Amygdala (tissue), 56 donors: Measurements from ENCODE around the gene CACNA1C.
A peak's percentile ranks its signal among the peaks of the same experiment; 100 is the strongest.
"Not testable (repeated sequence)": the region's sequence is repeated elsewhere in the genome, so short reads cannot be mapped to it uniquely, and the experiment has no call there.

Experiments
- DNase-seq, 56 donors: peaks; one replicate each; lab custom pipeline; 2025; lab: John Stamatoyannopoulos, UW

CACNA1C gene

DNA sequence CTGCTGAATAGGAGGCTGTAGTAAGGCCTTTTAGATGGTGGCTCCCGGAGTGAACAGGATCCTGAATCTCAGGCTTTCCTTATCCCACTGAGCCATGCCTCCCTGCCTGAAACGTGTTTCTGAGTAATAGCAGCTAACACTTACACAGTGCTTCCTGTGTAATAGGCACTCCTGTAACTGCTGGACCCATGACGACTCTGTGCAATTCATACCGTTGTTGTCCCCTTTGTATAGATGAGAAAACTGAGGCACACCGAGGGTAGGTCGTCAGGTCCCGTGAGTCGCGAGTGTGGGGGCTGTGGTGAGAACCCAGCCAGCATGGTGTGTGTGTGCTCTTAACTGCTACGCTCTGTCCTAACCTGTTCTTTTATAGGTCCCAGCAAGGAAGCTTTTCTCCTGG, 193.6 kb downstream of the CACNA1C start:
- DNase-seq, result no peak

DNA sequence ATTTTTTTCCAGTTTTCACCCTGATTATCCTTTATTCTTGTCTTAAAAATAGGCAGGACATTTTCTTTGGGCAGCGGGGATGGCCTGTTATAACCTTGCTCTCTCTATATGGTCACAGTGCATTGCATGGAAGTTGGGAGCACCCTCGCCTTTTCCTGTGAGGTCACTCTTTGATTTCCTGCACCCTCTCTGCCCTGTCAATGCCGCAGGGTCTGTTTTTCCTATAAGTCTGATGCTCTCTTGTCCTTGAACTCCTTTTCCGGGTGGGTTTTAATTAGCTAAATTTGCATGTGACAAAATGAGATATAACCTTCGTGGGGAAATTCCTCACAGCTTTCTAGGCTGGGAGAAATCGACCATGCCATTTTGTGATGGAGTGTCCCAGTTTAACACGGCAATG, 194.3 kb downstream of the CACNA1C start:
- DNase-seq, result no peak

DNA sequence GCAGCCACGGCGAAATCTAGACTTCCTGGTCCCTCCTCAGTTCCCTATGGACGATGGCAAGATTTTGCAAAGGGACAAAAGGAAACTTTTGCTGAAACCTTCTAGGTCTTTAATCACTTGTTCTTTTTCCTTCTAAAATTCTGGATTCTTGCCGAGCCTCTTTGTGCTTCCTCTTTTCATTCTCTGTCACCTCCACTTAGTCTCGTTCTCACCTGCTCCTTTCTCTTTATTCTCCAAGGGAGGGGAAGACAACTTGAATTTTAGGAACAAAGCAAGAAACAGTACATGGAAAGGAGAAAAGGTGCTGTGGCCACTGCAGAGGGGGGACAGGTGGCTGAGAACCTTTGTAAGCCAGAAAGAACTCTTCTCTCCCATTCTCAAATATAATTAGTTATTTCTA, 194.8 kb downstream of the CACNA1C start:
- no peak for DNase-seq

GRCh38 chr12:2248087-2248900, 195.5 kb downstream of the CACNA1C start:
- peak in 1 of 56 donors; percentile 6 for DNase-seq

- peak in 1 of 56 donors; percentile 20 for DNase-seq
These were observed 196.2 kb downstream of the CACNA1C start for GRCh38 chr12:2248901-2249381.

DNA sequence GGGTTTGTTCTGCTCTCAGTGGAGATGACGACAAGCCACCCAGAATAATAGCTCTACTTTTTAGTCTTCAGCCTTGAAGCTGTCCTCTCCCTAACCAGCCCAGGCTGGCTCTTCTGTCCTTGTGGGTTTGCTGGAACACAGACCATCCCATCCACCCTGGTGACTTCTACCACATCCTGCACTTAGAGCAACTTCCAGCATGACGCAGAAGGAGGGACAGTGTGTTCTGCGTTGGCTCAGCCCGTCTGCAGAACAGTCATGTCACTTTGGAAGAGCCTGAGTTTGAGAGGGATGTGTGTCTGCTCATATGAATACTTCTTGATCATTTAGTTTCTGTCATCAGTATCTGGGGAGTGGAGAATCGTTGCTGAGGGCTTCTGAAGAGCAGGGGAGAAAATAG, 198.0 kb downstream of the CACNA1C start:
- DNase-seq, result no peak

DNA sequence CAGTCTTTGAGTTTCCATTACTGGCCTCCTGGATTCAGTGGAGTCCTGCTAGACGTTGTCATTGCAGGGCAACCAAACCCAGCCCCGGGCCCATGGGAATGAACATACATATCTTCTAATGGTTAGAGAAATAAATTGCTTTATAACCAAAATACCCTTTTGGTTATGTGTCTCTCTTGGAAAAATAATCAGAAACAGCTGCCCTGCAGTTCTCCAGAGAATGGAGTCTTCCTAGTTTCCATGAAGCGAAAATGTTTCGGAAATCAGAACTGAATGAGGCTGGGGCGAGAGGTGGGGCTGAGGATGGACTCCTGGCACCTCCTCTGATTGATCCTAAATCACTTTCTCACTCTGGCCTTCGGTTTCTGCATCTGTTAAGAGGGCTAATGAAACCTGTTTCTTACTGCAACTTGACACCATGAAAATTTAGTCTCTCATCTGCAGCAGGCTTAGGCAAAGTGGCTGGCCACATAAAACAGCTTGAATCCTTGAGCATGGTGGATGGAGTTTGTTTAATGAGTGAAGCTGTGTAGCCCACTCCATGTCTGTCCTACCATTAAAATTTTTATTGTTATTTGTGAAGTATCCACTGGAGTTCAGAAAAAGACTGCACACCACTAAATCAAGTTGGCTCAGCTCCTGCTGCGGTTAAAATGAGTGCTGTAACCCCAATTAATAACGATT, 198.9 kb downstream of the CACNA1C start:
- DNase-seq, result no peak

- no peak for DNase-seq
These were observed 202.5 kb downstream of the CACNA1C start for GRCh38 chr12:2255311-2255710.

GRCh38 chr12:2255731-2256130, 202.9 kb downstream of the CACNA1C start:
- DNase-seq, result not testable (repeated sequence)

DNA sequence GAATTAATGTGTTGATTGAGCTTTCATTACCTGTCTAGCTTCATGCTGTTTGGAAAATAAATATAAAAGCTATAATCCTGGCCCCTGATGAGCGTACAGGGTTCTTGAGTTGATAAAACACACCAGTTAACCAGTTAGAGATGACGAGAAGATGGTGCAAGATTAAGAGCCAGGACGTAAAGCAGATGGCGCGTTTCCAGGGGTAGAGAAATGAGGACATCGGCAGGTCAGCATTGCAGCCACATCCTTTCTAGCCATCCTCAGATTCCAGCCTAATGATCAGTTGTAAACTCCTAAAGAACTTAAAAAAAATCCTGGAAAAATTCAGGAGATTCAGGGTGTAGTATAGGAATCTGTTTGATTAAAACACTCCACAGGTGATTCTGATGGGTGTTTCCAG, 203.7 kb downstream of the CACNA1C start:
- no peak for DNase-seq

- DNase-seq, result no peak
These were observed 204.1 kb downstream of the CACNA1C start for GRCh38 chr12:2256915-2257314.

DNA sequence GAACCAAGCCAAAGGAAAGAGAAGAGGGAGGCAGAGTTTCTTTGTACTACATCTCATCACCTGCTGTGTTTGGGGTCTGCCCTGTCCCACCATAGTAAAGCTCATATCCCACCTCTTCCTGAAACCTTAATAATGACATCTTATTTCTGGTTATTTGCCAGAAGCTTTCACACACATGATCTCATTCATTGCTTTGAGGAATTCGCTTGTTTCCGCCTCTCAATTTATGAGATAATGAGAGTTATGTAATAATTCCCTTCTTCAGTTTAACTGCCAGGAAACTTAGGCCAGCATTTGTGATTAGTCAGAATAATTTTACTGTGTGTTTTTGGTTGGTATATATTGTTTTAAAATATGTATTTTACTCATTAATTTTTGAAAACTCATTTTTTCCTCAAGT, 205.2 kb downstream of the CACNA1C start:
- DNase-seq, result no peak

- no peak for DNase-seq
These were observed 206.6 kb downstream of the CACNA1C start for GRCh38 chr12:2259369-2259768.

DNA sequence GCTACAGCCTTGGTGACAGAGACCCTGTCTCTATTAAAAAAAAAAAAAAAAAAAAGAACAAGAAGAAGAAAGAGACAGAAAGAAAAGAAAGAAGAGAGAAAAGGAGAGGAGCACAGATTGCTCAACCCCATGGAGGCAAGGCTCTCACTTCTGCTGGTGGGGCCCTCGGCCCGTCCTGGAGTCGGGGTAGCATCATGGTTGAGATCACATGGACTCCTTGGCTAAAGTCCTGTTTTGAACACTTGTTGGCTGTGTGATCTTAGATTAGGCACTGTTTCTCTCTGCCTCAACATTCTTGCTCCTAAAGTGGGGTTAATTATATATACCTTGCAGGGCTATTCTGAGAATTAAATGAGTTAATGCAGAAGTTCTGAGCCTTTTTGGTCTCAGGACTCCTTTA, 207.7 kb downstream of the CACNA1C start:
- no peak for DNase-seq

- no peak for DNase-seq
These were observed 208.9 kb downstream of the CACNA1C start for GRCh38 chr12:2261708-2262107.

- no peak for DNase-seq
These were observed 209.7 kb downstream of the CACNA1C start for GRCh38 chr12:2262449-2262848.

- no peak for DNase-seq
These were observed 211.1 kb downstream of the CACNA1C start for GRCh38 chr12:2263901-2264300.

GRCh38 chr12:2264651-2265232, 212.0 kb downstream of the CACNA1C start:
- no peak for DNase-seq

DNA sequence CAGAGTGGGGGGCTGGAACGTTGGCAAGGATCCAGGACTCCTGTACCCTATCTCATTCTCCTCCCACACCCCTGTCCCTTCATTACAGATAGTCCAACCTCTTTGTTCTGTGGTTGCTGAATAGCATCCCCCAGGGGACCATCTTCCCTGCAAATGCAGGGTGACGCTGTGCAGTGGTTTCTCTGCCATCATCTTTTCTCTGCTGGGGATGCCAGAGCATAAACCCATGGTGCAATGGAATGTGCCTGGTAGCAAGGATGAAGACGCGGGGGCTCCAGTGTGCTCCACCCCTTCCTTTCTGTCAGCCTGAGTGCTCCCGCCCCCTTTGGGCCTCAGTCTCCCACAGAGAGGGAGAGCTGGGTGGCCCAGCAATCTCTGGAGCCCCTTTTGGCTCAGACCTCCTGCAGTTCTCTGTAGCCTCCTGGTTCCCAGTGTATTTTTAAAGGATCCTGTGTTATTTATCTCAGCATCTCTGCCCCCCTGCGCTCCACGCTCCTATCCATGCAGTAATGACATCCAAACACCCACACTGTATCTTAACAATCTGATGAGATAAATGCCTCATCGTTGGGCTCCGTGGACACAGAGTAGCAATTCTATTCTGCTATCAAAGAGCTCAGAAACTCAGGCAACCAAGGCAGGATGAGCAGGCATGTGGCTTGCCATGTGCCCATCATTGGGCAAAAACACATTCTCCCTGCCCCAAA, 212.8 kb downstream of the CACNA1C start:
- peak in 5 of 56 donors; percentile 16 to 56 (median 48) for DNase-seq

- no peak for DNase-seq
These were observed 214.2 kb downstream of the CACNA1C start for GRCh38 chr12:2266666-2267620.
